AG09319 (cell line): ENCODE results near the gene DBNDD1.

Experiments used
- DNase-seq: peaks from one replicate; pipeline ENCODE4 v3.0.0-alpha.2; 2010; ENCODE audit warnings: low read depth; ENCODE audit errors: extremely low read depth
- TF ChIP-seq, protein P1 (sequence below): IDR thresholded peaks from 2 replicates; pipeline ENCODE4 v1.5.1; 2011; ENCODE audit warnings: low read depth, mild to moderate bottlenecking, inconsistent platforms, low read length, moderate library complexity

Gene DBNDD1

DNA sequence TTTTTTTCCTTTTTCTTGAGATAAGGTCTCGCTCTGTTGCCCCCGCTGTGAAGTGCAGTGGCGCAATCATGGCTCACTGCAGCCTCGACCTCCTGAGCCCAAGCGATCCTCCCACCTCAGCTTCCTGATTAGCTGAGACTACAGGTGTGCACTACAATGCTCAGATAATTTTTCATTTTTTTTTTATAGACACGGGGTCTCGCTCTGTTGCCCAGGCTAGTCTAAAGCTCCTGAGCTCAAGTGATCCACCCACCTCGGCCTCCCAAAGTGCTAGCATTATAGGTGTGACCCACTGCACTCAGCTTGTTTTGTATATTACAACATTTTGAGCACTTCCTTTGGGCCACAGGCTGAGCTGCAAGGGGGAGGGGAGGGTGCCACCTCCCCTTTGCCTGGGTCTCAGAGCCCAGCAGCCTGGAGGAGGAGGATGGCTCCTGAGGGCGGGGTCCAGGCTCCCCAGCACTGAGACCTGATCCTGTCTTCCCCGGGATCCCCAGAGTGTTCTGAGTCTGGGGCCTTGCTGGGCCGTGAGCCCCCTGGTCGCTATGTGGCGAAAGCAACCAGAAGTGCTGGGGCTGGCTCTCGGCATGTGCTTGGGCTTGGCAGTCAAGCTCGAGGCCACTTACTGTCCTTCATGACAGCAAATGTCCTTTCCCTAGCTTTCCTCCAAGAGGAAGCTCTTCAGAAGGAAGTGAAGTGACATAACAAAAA is 62.6 kb downstream of the DBNDD1 start:
- no peak for DNase-seq
- TF ChIP-seq, protein P1, sequence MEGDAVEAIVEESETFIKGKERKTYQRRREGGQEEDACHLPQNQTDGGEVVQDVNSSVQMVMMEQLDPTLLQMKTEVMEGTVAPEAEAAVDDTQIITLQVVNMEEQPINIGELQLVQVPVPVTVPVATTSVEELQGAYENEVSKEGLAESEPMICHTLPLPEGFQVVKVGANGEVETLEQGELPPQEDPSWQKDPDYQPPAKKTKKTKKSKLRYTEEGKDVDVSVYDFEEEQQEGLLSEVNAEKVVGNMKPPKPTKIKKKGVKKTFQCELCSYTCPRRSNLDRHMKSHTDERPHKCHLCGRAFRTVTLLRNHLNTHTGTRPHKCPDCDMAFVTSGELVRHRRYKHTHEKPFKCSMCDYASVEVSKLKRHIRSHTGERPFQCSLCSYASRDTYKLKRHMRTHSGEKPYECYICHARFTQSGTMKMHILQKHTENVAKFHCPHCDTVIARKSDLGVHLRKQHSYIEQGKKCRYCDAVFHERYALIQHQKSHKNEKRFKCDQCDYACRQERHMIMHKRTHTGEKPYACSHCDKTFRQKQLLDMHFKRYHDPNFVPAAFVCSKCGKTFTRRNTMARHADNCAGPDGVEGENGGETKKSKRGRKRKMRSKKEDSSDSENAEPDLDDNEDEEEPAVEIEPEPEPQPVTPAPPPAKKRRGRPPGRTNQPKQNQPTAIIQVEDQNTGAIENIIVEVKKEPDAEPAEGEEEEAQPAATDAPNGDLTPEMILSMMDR: no peak

DNA sequence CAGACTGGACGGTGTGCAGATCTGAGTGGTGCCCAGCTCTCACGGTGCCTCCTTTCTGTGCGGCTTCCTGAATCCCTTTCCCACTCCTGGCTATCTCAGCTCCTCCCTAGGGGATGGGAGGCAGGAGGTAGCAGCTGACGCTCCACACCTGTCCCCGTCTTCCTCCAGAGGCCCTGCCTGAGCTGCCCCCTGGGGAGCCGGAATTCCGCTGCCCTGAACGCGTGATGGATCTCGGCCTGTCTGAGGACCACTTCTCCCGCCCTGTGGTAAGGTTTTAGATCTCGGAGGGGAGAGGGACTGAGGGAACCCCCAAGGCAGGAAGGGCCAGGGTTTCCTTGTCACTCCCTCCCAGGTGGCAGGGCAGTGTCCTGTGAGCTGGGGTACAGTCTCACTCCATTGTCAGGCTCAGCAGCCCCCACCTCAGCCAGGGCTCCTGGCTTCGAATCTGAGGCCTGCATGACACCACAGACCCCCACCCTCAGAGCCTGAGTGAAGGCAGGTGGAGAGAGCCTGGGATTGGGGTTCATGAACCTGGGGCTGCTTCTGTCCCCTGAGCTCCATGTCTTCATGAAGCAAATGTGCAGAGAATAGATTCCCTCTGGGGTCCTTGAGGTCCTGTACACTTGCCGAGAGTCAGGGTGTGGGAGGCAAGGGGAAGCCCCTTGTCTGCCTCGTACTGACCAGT is 64.1 kb downstream of the DBNDD1 start:
- TF ChIP-seq, protein P1: no peak
- no peak for DNase-seq
